ENCODE data around the gene KRTAP10-2. TPM values are rescaled to one million over a fixed set of nuclear protein-coding genes. Genes with fewer than 3 reads are reported as not detected.

KRTAP10-2 gene
- total and polyA plus RNA-seq, 9 of the 15 experiments (the other 6 are each of a cell fraction or from before 2014, with no cell fraction given) = not detected

DNA sequence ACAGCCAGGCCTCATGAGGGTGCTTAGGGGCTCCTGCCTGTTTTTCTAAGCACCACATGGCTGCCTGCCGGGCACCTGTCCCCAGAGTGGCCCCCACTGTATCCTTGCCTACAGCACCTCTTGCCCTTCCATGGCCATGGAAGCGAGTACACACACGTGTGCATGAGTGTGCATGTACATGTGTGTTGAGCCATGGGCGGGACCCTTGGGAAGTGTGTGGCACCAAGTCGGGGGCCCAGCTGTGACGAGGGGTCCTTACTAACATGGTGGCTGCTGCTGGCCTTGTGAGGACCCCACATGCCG, 37.1 kb downstream of the KRTAP10-2 start:
- no peak overlapping the region for H3K9ac ChIP-seq (ENCODE audit: insufficient read depth in 1 of 2, low read depth in 2 of 2, low read length in 2 of 2)
- H2AFZ ChIP-seq (ENCODE audit: low read depth, low read length) = no peak overlapping the region
- no peaks in the 10 kb centered on the region for H3K79me2 ChIP-seq (ENCODE audit: control insufficient read depth, insufficient read depth, low read length)
- H4K20me1 ChIP-seq (replicated peaks; ENCODE audit: control insufficient read depth, insufficient read depth, low read length) = peaks cover 15% of the 10 kb centered on the region; the same call in 1 of the 2 replicates
- POLR2A ChIA-PET = interaction anchor here (0.7 to 1.3 kb wide), 3 partner anchors 9 to 209 kb away, joined by 3 to 5 read pairs (median 4); no protein-coding TSS in a partner anchor
- peaks cover 0 to 28% of the 10 kb centered on the region in 2 experiments; a peak in 3 of 5 replicates for H3K27me3 ChIP-seq (ENCODE audit: control insufficient read depth in 2 of 2, insufficient read depth in 2 of 2, low read length in 2 of 2)
- ATAC-seq (no peak), FAIRE-seq (no peak), DNase-seq (ENCODE audit: extremely low read depth in 1 of 4, low spot score in 3 of 4) (no peak)
- no peaks in the 10 kb centered on the region for H3K9me3 ChIP-seq (replicated peaks; ENCODE audit: control insufficient read depth, insufficient read depth, low read depth, low read length)
- in situ Hi-C loops (cut with MboI) = no loop called here
- intact Hi-C loops (cut with micrococcal nuclease) = loop anchor here (10.0 kb wide), 1 partner anchor 411 kb away; the partner anchor contains the start of gene ITGB2
- no peak overlapping the region for H3K4me3 ChIP-seq
- H3K4me1 ChIP-seq (replicated peaks in 1 of 2; ENCODE audit: control insufficient read depth in 2 of 2, insufficient read depth in 2 of 2, low read length in 2 of 2) = peaks cover 0 to 24% of the 10 kb centered on the region in 2 experiments; a peak in 3 of 5 replicates
- H3K9me1 ChIP-seq (ENCODE audit: control insufficient read depth, insufficient read depth, low read length) = no peaks in the 10 kb centered on the region
- H3K27ac ChIP-seq (ENCODE audit: extremely low read depth, low read depth, low read length) = no peak overlapping the region
- no TSS peak for BruUV-seq (replicated peaks)
- CTCF ChIA-PET (ENCODE audit: low intra/inter-chr PET ratio) = no interaction called here
- no peak for TF ChIP-seq SREBF2 (CRISPR knock-in tag; IDR thresholded peaks at IDR 0.05)
- TF ChIP-seq KLF1 (tag; IDR thresholded peaks at IDR 0.05) = no peak
- TF ChIP-seq, protein P1, sequence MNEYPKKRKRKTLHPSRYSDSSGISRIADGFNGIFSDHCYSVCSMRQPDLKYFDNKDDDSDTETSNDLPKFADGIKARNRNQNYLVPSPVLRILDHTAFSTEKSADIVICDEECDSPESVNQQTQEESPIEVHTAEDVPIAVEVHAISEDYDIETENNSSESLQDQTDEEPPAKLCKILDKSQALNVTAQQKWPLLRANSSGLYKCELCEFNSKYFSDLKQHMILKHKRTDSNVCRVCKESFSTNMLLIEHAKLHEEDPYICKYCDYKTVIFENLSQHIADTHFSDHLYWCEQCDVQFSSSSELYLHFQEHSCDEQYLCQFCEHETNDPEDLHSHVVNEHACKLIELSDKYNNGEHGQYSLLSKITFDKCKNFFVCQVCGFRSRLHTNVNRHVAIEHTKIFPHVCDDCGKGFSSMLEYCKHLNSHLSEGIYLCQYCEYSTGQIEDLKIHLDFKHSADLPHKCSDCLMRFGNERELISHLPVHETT (CRISPR knock-in tag; conservative IDR thresholded peaks at IDR 0.05 in 1 of 2, IDR thresholded peaks at IDR 0.05 in 1 of 2) = no peak
- TF ChIP-seq, protein P2, sequence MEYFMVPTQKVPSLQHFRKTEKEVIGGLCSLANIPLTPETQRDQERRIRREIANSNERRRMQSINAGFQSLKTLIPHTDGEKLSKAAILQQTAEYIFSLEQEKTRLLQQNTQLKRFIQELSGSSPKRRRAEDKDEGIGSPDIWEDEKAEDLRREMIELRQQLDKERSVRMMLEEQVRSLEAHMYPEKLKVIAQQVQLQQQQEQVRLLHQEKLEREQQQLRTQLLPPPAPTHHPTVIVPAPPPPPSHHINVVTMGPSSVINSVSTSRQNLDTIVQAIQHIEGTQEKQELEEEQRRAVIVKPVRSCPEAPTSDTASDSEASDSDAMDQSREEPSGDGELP (CRISPR knock-in tag; IDR thresholded peaks at IDR 0.05; ENCODE audit: borderline replicate concordance) = no peak
- TF ChIP-seq SP1 (CRISPR knock-in tag; IDR thresholded peaks at IDR 0.05) = no peak
- TF ChIP-seq ARID2 (IDR thresholded peaks at IDR 0.05) = no peak
- TF ChIP-seq POLR3G (IDR thresholded peaks at IDR 0.05; ENCODE audit: extremely low read depth, insufficient read length, insufficient replicate concordance) = no peak
- no peak for TF ChIP-seq TBL1XR1 (IDR thresholded peaks at IDR 0.05; ENCODE audit: low read length in 2 of 2)
- TF ChIP-seq, protein P3, sequence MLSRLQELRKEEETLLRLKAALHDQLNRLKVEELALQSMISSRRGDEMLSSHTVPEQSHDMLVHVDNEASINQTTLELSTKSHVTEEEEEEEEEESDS (CRISPR knock-in tag; IDR thresholded peaks at IDR 0.05) = no peak
- H3K4me2 ChIP-seq (ENCODE audit: insufficient read depth, low read length) = no peak overlapping the region
- H3K36me3 ChIP-seq (ENCODE audit: control insufficient read depth, insufficient read depth, low read length) = no peaks in the 10 kb centered on the region
- 5% methylated on average over 7 of the region's 7 CpGs for WGBS (ENCODE audit: insufficient coverage, low coverage, missing lambda C conversion rate)

Measured in K562 (cell line).